HFFc6 (cell line): ENCODE results near the gene CDK5R1. TPM values are rescaled to one million over a fixed set of nuclear protein-coding genes. Genes with fewer than 3 reads are reported as not detected.

Experiments
- DNase-seq: peaks from one replicate; pipeline ENCODE4 v3.0.0-alpha.2; 2018
- H3K27ac Mint-ChIP-seq: 2 replicates; pipeline ENCODE4 v1.8.0; 2020; ENCODE audit warnings: mild to moderate bottlenecking, mixed read lengths
- H3K27me3 Mint-ChIP-seq: 2 replicates; pipeline ENCODE4 v1.8.0; 2021; ENCODE audit warnings: mild to moderate bottlenecking, moderate library complexity, mixed read lengths; ENCODE audit not compliant: insufficient read depth
- H3K36me3 Mint-ChIP-seq: 2 replicates; pipeline ENCODE4 v1.8.0; 2021; ENCODE audit warnings: low read depth, mixed read lengths
- H3K4me1 Mint-ChIP-seq: 2 replicates; pipeline ENCODE4 v1.8.0; 2020; ENCODE audit warnings: low read depth, mixed read lengths
- H3K4me3 Mint-ChIP-seq: 2 replicates; pipeline ENCODE4 v1.8.0; 2020; ENCODE audit warnings: mild to moderate bottlenecking, moderate library complexity, mixed read lengths
- H3K9me3 Mint-ChIP-seq: 2 replicates; pipeline ENCODE4 v1.8.0; 2020; ENCODE audit warnings: mild to moderate bottlenecking, mixed read lengths
- total RNA-seq, 6 experiments: library from RNA; stranded (reverse); fragmentation: NEBNext Ultra II Directional; extraction: Animal tissue kit (Norgen Biotek cat#: 25700); gene quantifications; 2 replicates in 1 of 6; 3 replicates in 5 of 6; pipeline ENCODE4 v1.2.3, GENCODE V29; 2021
- TF ChIP-seq, protein P1 (sequence below): fragments of 200-600 bp; sonication (generic); IDR thresholded peaks from 2 replicates; pipeline ENCODE4 v1.5.0; 2021; ENCODE audit warnings: antibody characterized with exemption, mild to moderate bottlenecking

CDK5R1 gene
- total RNA-seq, 6 experiments from 2014 or later: 1.00 to 1.9 (median 1.3) TPM

DNA sequence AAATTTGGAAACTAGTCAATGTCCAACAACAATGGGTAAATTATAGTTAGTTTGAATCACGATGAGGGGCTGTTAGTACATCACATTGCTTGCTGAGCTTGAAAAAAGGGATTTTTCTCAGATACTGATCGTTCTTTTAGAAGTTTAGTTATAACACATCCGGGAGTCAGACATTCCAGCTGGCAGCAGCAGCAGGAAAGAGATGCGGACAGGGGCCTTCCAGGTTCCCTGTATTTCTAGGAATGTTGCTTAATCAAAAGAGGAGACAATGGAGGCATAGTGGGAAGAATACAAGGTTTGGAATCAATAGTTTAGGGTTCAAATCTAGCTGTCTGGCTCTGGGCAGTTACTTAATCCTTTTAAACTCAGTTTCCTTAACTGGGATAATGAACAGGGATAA is 27.8 kb downstream of the CDK5R1 start:
- TF ChIP-seq, protein P1, sequence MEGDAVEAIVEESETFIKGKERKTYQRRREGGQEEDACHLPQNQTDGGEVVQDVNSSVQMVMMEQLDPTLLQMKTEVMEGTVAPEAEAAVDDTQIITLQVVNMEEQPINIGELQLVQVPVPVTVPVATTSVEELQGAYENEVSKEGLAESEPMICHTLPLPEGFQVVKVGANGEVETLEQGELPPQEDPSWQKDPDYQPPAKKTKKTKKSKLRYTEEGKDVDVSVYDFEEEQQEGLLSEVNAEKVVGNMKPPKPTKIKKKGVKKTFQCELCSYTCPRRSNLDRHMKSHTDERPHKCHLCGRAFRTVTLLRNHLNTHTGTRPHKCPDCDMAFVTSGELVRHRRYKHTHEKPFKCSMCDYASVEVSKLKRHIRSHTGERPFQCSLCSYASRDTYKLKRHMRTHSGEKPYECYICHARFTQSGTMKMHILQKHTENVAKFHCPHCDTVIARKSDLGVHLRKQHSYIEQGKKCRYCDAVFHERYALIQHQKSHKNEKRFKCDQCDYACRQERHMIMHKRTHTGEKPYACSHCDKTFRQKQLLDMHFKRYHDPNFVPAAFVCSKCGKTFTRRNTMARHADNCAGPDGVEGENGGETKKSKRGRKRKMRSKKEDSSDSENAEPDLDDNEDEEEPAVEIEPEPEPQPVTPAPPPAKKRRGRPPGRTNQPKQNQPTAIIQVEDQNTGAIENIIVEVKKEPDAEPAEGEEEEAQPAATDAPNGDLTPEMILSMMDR: no peak
- Mint-ChIP-seq H3K27ac (no peak overlapping the region), H3K4me1 (peaks cover 11% of the 10 kb centered on the region), H3K36me3 (no peaks in the 10 kb centered on the region), H3K9me3 (no peaks in the 10 kb centered on the region), H3K27me3 (peaks cover 11% of the 10 kb centered on the region), H3K4me3 (no peak overlapping the region)
- DNase-seq: no peak

DNA sequence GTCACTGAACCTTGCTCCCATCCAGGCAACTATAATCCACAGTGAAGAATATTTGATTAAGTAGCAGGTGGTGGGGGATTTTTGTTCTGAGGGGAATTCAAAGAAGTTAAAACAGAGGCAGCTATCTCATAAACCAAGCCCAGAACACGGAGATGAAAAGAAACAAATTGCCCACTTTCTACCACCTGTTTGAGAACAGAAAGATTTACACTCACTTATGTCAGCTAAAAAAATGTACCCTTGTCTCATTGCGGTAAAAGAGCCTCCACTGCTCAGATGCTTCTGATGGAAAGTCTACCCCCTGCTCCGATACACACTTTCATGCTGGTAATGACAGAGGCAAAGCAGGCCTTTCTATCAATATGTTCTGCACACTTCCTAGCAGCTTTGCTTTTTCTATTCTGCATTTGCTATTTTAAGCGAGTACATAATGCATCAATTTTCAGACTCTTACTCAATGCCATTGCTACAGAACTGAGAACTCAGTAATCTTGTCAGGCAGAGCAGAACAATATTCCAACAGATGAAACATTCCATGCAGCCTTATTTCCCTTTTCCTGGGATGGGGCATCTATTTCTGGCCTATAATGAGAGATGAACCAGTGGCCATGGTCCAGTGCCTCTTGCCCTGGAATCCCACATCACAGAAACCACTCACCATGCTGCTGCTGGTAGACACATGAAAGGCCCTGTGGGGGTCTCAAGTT is 29.0 kb downstream of the CDK5R1 start:
- Mint-ChIP-seq H3K27me3 (peaks cover 10% of the 10 kb centered on the region), H3K36me3 (no peaks in the 10 kb centered on the region), H3K4me3 (no peak overlapping the region), H3K4me1 (peaks cover 21% of the 10 kb centered on the region), H3K9me3 (no peaks in the 10 kb centered on the region), H3K27ac (no peak overlapping the region)
- DNase-seq: no peak
- TF ChIP-seq, protein P1: no peak

DNA sequence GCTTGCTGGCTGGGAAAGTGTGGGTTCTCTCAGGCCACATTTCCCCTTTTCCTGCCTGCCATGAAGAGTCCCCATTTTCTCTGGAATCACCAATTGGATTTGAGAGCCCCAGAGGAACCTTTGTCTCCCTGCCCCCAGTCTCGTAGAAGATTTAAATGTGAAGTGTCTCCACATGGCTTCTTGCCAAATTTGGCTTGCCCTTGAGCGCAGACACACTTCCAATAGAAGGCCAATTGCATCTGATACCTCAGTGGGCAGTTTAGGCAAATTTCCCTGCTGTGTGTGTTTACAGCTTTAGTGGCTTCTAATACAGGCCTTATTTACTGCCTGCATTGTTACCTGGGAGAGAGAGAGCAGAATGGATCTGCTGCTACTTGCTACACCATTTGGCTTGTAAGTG is 29.7 kb downstream of the CDK5R1 start:
- Mint-ChIP-seq H3K9me3 (no peaks in the 10 kb centered on the region), H3K27ac (no peak overlapping the region), H3K4me3 (no peak overlapping the region), H3K4me1 (peaks cover 21% of the 10 kb centered on the region), H3K36me3 (no peaks in the 10 kb centered on the region), H3K27me3 (peaks cover 10% of the 10 kb centered on the region)
- DNase-seq: no peak
- TF ChIP-seq, protein P1: no peak

DNA sequence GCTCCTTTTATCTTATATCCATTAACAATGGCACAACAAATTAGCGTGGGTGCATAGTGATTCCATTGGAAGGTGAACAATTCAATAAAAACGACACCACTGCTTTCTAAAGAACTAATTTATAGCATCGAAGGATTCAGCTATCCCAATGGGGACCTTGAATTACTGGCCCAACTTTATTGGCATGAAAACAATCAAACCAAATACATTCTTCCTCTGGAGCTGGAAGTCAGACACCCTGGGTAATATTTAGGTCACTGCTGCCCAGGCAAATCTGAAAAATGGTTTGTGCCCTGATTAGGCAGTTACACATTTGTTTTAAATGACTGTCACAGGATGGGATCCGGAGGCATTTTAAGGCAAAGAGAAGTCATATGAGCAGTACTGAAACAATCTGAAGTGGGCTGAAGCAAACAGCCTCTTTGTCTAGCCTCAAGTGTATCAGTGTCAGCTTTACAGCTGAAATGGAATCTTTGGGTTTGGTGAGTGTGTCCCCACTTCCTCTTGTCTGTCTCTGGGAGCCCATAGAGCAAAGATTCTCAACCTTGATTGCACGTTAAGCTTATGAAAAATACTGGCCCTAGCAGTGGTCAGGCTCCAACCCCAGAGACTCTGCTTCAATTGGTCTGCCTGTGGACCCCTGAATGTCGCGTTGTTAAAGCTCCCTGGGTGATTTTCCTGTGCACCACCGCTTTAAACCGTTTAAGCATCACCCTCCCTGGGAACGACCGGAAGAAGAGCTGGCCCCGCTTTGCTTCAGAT is 30.3 kb downstream of the CDK5R1 start:
- H3K4me1 Mint-ChIP-seq: peaks cover 21% of the 10 kb centered on the region
- H3K9me3 Mint-ChIP-seq: no peaks in the 10 kb centered on the region
- H3K27me3 Mint-ChIP-seq: peaks cover 10% of the 10 kb centered on the region
- TF ChIP-seq, protein P1: no peak
- no peak for DNase-seq
- H3K27ac Mint-ChIP-seq: no peak overlapping the region
- H3K36me3 Mint-ChIP-seq: no peaks in the 10 kb centered on the region
- H3K4me3 Mint-ChIP-seq: no peak overlapping the region

DNA sequence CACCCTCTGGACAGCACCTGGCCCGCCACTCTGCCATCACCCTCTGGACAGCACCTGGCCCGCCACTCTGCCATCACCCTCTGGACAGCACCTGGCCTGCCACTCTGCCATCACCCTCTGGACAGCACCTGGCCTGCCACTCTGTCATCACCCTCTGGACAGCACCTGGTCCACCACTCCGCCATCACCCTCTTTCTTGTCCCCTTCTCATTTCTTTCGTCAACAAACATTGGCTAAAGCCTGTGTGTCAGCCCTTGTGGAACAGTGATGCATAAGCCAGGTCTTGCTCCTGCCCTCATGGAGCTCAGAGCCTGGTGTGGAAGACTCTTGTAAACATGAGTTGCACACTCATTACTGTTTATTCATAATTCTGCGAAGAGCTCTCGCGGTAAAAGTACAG is 31.2 kb downstream of the CDK5R1 start:
- Mint-ChIP-seq H3K4me3 (no peak overlapping the region), H3K4me1 (peaks cover 21% of the 10 kb centered on the region), H3K27ac (no peak overlapping the region)

More for the DNA sequence above, 31.2 kb downstream of the CDK5R1 start:
- Mint-ChIP-seq H3K36me3 (no peaks in the 10 kb centered on the region), H3K9me3 (no peaks in the 10 kb centered on the region), H3K27me3 (peaks cover 6% of the 10 kb centered on the region)
- DNase-seq: no peak
- TF ChIP-seq, protein P1: no peak
